HG03097 (cell line): Measurements from ENCODE around the gene NCEH1.
A peak's percentile ranks its signal among the peaks of the same experiment; 100 is the strongest.

Source experiments
- ATAC-seq: cut with Tn5 transposase; IDR thresholded peaks from one replicate; pipeline ENCODE4 v1.9.1; 2021; ENCODE audit not compliant: unreplicated experiment, low FRiP score

The NCEH1 gene

GRCh38 chr3:172649987-172650386 lies 60.9 kb downstream of the NCEH1 start:
- ATAC-seq = no peak

GRCh38 chr3:172648747-172649146 lies 62.1 kb downstream of the NCEH1 start:
- ATAC-seq = no peak

GRCh38 chr3:172647823-172648222 lies 63.0 kb downstream of the NCEH1 start:
- ATAC-seq = no peak

- no peak for ATAC-seq
Measured at GRCh38 chr3:172647080-172647479, 63.8 kb downstream of the NCEH1 start.

GRCh38 chr3:172646439-172647015 lies 64.3 kb downstream of the NCEH1 start:
- ATAC-seq = no peak

GRCh38 chr3:172644258-172644657 lies 66.6 kb downstream of the NCEH1 start:
- no peak for ATAC-seq

GRCh38 chr3:172643506-172644179 lies 67.2 kb downstream of the NCEH1 start:
- no peak for ATAC-seq

- ATAC-seq = no peak
Measured at GRCh38 chr3:172641291-172641690, 69.6 kb downstream of the NCEH1 start.

- no peak for ATAC-seq
Measured at GRCh38 chr3:172640751-172641150, 70.1 kb downstream of the NCEH1 start.

- peak; percentile 95 for ATAC-seq
Measured at GRCh38 chr3:172635588-172635987, 75.3 kb downstream of the NCEH1 start.

- ATAC-seq = no peak
Measured at GRCh38 chr3:172634948-172635347, 75.9 kb downstream of the NCEH1 start.

GRCh38 chr3:172630316-172630715 lies 80.6 kb downstream of the NCEH1 start:
- ATAC-seq = no peak

GRCh38 chr3:172629470-172629869 lies 81.4 kb downstream of the NCEH1 start:
- no peak for ATAC-seq

GRCh38 chr3:172627057-172627809 lies 83.6 kb downstream of the NCEH1 start:
- no peak for ATAC-seq

GRCh38 chr3:172626021-172626640 lies 84.7 kb downstream of the NCEH1 start:
- no peak for ATAC-seq

GRCh38 chr3:172625404-172625803 lies 85.5 kb downstream of the NCEH1 start:
- no peak for ATAC-seq

- ATAC-seq = no peak
Measured at GRCh38 chr3:172624999-172625398, 85.9 kb downstream of the NCEH1 start.

GRCh38 chr3:172622916-172623700 lies 87.8 kb downstream of the NCEH1 start:
- ATAC-seq = no peak

GRCh38 chr3:172622156-172622555 lies 88.7 kb downstream of the NCEH1 start:
- ATAC-seq = no peak

GRCh38 chr3:172617976-172618375 lies 92.9 kb downstream of the NCEH1 start:
- ATAC-seq = no peak
